ENCODE measurements around the gene CACNB3. TPM values are rescaled to one million over a fixed set of nuclear protein-coding genes. Genes with fewer than 3 reads are reported as not detected.
A peak's percentile ranks its signal among the peaks of the same experiment; 100 is the strongest.

CACNB3 gene
- total and polyA plus RNA-seq, 2 experiments from 2014 or later: 23.2 to 28.6 TPM

- Histone ChIP-seq H3K27ac (no peak overlapping the region), H3K4me3 (no peak overlapping the region), H3K4me2 (no peak overlapping the region), H4K20me1 (ENCODE audit: insufficient read depth, poor library complexity, severe bottlenecking) (peaks cover 7% of the 10 kb centered on the region), H3K9me2 (replicated peaks; ENCODE audit: insufficient read depth) (no peaks in the 10 kb centered on the region), H2AFZ (no peak overlapping the region), H3K79me2 (peaks cover 53% of the 10 kb centered on the region), H3K4me1 (ENCODE audit: insufficient read depth) (peaks cover 4% of the 10 kb centered on the region), H3K27me3 (no peaks in the 10 kb centered on the region), H3K9me3 (ENCODE audit: low read depth) (no peaks in the 10 kb centered on the region), H3K36me3 (replicated peaks; ENCODE audit: insufficient read depth, low read depth) (no peaks in the 10 kb centered on the region)
- DNase-seq (ENCODE audit: low spot score): peak; percentile 51
- TF ChIP-seq CTCF (IDR thresholded peaks at IDR 0.05; ENCODE audit: poor library complexity) (no peak), EZH2phosphoT487 (IDR thresholded peaks at IDR 0.05; ENCODE audit: low read depth, severe bottlenecking, unreplicated experiment) (no peak), EZH2 (IDR thresholded peaks at IDR 0.05; ENCODE audit: borderline replicate concordance) (no peak)
- 73% methylated on average over 3 of the region's 3 CpGs for WGBS (ENCODE audit: low lambda C conversion rate, missing lambda C conversion rate)
These were observed 38.4 kb upstream of the CACNB3 start for GRCh38 chr12:48779869-48780268.

DNA sequence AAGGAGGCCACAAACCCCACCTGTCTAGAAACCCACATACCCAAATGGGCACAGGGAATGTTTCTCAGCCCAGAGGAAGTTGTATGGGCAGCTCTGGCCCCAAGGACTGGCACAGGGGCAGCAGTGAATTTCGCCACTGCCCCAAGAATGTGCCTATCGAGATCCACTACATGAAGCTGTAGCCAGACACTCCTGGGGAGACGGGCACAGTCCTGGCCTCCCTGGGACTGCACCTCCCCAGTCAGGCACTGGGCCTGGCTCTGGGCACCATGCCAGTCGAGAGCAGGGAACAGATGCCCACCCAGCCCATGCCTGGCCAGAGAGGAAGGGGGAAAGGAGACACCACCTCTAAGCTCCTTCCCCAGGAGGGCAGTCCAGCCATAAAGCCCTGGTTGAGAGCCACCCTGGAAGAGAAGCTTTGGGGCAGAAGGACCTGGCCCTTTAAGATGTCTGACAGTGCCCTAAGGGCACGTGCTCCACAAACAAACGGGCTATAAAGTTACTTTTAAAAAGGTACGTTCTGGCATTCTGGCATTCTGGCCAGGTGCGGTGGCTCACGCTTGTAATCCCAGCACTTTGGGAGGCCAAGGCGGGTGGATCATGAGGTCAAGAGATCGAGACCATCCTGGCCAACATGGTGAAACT is 37.8 kb upstream of the CACNB3 start:
- H3K27me3 ChIP-seq: no peaks in the 10 kb centered on the region
- DNase-seq (ENCODE audit: low spot score): no peak
- no peaks in the 10 kb centered on the region for H3K9me3 ChIP-seq (ENCODE audit: low read depth)
- no peak overlapping the region for H3K27ac ChIP-seq
- no peak for TF ChIP-seq EZH2phosphoT487 (IDR thresholded peaks at IDR 0.05; ENCODE audit: low read depth, severe bottlenecking, unreplicated experiment)
- TF ChIP-seq EZH2 (IDR thresholded peaks at IDR 0.05; ENCODE audit: borderline replicate concordance): no peak
- TF ChIP-seq CTCF (IDR thresholded peaks at IDR 0.05; ENCODE audit: poor library complexity): no peak
- no peak overlapping the region for H2AFZ ChIP-seq
- H3K9me2 ChIP-seq (replicated peaks; ENCODE audit: insufficient read depth): no peaks in the 10 kb centered on the region
- no peaks in the 10 kb centered on the region for H3K36me3 ChIP-seq (replicated peaks; ENCODE audit: insufficient read depth, low read depth)
- peaks cover 59% of the 10 kb centered on the region for H3K79me2 ChIP-seq
- no peak overlapping the region for H3K4me3 ChIP-seq
- no peak overlapping the region for H3K4me2 ChIP-seq
- H3K4me1 ChIP-seq (ENCODE audit: insufficient read depth): peaks cover 4% of the 10 kb centered on the region
- H4K20me1 ChIP-seq (ENCODE audit: insufficient read depth, poor library complexity, severe bottlenecking): peaks cover 7% of the 10 kb centered on the region
- WGBS (ENCODE audit: low lambda C conversion rate, missing lambda C conversion rate): 82% methylated on average over 11 of the region's 11 CpGs

DNA sequence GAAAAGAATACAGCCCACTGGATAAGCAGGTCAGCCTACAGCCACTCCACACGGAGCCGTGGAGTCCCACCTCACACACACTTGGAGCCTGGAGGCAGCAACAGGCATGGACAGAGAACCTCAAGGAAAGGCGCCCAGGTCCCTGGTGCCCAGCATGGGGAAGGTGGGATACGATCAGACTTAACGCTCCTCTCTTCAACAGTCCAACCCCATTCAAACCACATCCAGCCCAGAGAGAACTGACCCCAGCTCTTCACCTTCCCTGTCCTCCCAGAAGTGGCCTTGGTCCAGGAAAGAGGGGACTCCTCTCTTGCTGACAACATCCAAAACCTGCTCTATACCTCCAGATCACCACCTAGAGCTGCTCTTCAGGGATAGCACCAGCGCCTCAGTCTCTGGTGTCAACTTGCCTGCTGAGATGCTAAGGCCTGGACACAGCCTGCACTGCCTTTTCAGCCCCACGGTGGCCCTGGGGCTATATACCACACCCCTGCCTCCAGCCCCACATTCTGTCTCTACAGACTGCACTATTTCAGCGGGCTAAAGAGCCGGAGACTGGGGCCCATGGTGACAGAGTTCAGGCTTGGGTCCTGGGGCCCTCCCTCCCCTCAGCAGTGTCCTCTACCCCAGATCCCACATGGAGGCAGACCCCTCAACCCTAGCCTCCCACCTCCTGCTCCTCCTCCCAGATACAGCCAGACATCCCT is 36.4 kb upstream of the CACNB3 start:
- no peak overlapping the region for H3K27ac ChIP-seq
- H3K9me2 ChIP-seq (replicated peaks; ENCODE audit: insufficient read depth): no peaks in the 10 kb centered on the region
- no peak for DNase-seq (ENCODE audit: low spot score)
- H3K36me3 ChIP-seq (replicated peaks; ENCODE audit: insufficient read depth, low read depth): no peaks in the 10 kb centered on the region
- H3K4me3 ChIP-seq: no peak overlapping the region
- H3K9me3 ChIP-seq (ENCODE audit: low read depth): no peaks in the 10 kb centered on the region
- no peak overlapping the region for H2AFZ ChIP-seq
- H3K27me3 ChIP-seq: no peaks in the 10 kb centered on the region
- no peak for TF ChIP-seq EZH2 (IDR thresholded peaks at IDR 0.05; ENCODE audit: borderline replicate concordance)
- no peak for TF ChIP-seq EZH2phosphoT487 (IDR thresholded peaks at IDR 0.05; ENCODE audit: low read depth, severe bottlenecking, unreplicated experiment)
- no peak for TF ChIP-seq CTCF (IDR thresholded peaks at IDR 0.05; ENCODE audit: poor library complexity)
- no peak overlapping the region for H3K4me2 ChIP-seq
- peaks cover 73% of the 10 kb centered on the region for H3K79me2 ChIP-seq
- peaks cover 6% of the 10 kb centered on the region for H3K4me1 ChIP-seq (ENCODE audit: insufficient read depth)
- WGBS (ENCODE audit: low lambda C conversion rate, missing lambda C conversion rate): 84% methylated on average over 9 of the region's 9 CpGs
- H4K20me1 ChIP-seq (ENCODE audit: insufficient read depth, poor library complexity, severe bottlenecking): peaks cover 15% of the 10 kb centered on the region
